Epithelial cell of proximal tubule (primary cell): Measurements from ENCODE around the gene IDI1. TPM values are rescaled to one million over a fixed set of nuclear protein-coding genes. Genes with fewer than 3 reads are reported as not detected.

Source experiments
- DNase-seq: peaks from one replicate; pipeline ENCODE4 v3.0.0-alpha.2; 2011; ENCODE audit warnings: low read depth
- H3K4me3 ChIP-seq: 2 replicates; pipeline ENCODE4 v1.5.1; 2011; ENCODE audit warnings: low read depth, mild to moderate bottlenecking, low read length
- CTCF ChIP-seq: conservative IDR thresholded peaks from 2 replicates; pipeline ENCODE4 v1.5.1; 2012; ENCODE audit warnings: low read depth, mild to moderate bottlenecking, low read length
- total RNA-seq: library from RNA; depleted of rRNA; stranded (reverse); fragments of >200 nt; gene quantifications from 2 replicates; pipeline ENCODE4 v1.2.3, GENCODE V29; 2015

The IDI1 gene
- total RNA-seq, 1 donor from 2014 or later, result 40.7 TPM

- no peak overlapping the region for H3K4me3 ChIP-seq
- DNase-seq, result no peak
- no peak for TF ChIP-seq CTCF
These were observed 39.8 kb downstream of the IDI1 start for GRCh38 chr10:1009071-1009494.

- no peak overlapping the region for H3K4me3 ChIP-seq
- TF ChIP-seq CTCF, result no peak
- no peak for DNase-seq
These were observed 41.3 kb downstream of the IDI1 start for GRCh38 chr10:1007583-1007982.

- no peak for TF ChIP-seq CTCF
- no peak for DNase-seq
- H3K4me3 ChIP-seq, result no peak overlapping the region
These were observed 42.3 kb downstream of the IDI1 start for GRCh38 chr10:1006573-1006972.

- H3K4me3 ChIP-seq, result no peak overlapping the region
- no peak for DNase-seq
- no peak for TF ChIP-seq CTCF
These were observed 44.8 kb downstream of the IDI1 start for GRCh38 chr10:1003884-1004670.

- DNase-seq, result no peak
- TF ChIP-seq CTCF, result no peak
These were observed 46.4 kb downstream of the IDI1 start for GRCh38 chr10:1002425-1003006.

GRCh38 chr10:997266-998022 lies 51.5 kb downstream of the IDI1 start:
- no peak overlapping the region for H3K4me3 ChIP-seq
- TF ChIP-seq CTCF, result no peak
- no peak for DNase-seq

More at GRCh38 chr10:1002425-1003006, 46.4 kb downstream of the IDI1 start:
- no peak overlapping the region for H3K4me3 ChIP-seq
